Measurements from ENCODE around the gene BMPR1A. TPM values are rescaled to one million over a fixed set of nuclear protein-coding genes. Genes with fewer than 3 reads are reported as not detected.

Gene BMPR1A
- total and polyA plus RNA-seq, 2 experiments from 2014 or later = 14.2 to 82.5 TPM

- ATAC-seq = no peak
- no peak overlapping the region for H3K27ac Mint-ChIP-seq
- Histone ChIP-seq H3K27ac (ENCODE audit: low read depth) (no peak overlapping the region), H3K36me3 (ENCODE audit: insufficient read depth) (no peaks in the 10 kb centered on the region), H3K4me1 (ENCODE audit: insufficient read depth) (no peaks in the 10 kb centered on the region), H2AFZ (no peak overlapping the region), H3F3A (replicated peaks; ENCODE audit: low read depth) (no peaks in the 10 kb centered on the region), H3K27me3 (ENCODE audit: insufficient read depth) (no peaks in the 10 kb centered on the region), H3K4me3 (no peak overlapping the region), H3K4me2 (no peak overlapping the region), H4K20me1 (replicated peaks; ENCODE audit: insufficient read depth) (no peaks in the 10 kb centered on the region), H3K79me2 (replicated peaks; ENCODE audit: insufficient read depth) (no peaks in the 10 kb centered on the region), H3K9me2 (ENCODE audit: insufficient read depth) (peaks cover 4% of the 10 kb centered on the region; the same call in 1 of the 2 replicates)
- no peaks in the 10 kb centered on the region for H3K36me3 Mint-ChIP-seq (ENCODE audit: low read depth)
- no peak for DNase-seq (ENCODE audit: low spot score)
- H3K9me3 Mint-ChIP-seq = no peaks in the 10 kb centered on the region
- no peak overlapping the region for H3K4me3 Mint-ChIP-seq
- H3K4me1 Mint-ChIP-seq = no peaks in the 10 kb centered on the region
- peaks cover 3% of the 10 kb centered on the region for H3K27me3 Mint-ChIP-seq (ENCODE audit: insufficient read depth, low read depth, poor library complexity)
- TF ChIP-seq JUNB (IDR thresholded peaks at IDR 0.05; ENCODE audit: unreplicated experiment) (no peak), NANOG (IDR thresholded peaks at IDR 0.05; ENCODE audit: borderline replicate concordance) (no peak), EZH2phosphoT487 (IDR thresholded peaks at IDR 0.05; ENCODE audit: unreplicated experiment) (no peak), STAT1 (IDR thresholded peaks at IDR 0.05; ENCODE audit: unreplicated experiment) (no peak), EZH2 (IDR thresholded peaks at IDR 0.05; ENCODE audit: low read depth, unreplicated experiment) (no peak), CREB1 (CRISPR knock-in tag; IDR thresholded peaks at IDR 0.05; ENCODE audit: low read depth) (no peak), ZNF114 (CRISPR knock-in tag; IDR thresholded peaks at IDR 0.05) (no peak)
- TF ChIP-seq, protein P1, sequence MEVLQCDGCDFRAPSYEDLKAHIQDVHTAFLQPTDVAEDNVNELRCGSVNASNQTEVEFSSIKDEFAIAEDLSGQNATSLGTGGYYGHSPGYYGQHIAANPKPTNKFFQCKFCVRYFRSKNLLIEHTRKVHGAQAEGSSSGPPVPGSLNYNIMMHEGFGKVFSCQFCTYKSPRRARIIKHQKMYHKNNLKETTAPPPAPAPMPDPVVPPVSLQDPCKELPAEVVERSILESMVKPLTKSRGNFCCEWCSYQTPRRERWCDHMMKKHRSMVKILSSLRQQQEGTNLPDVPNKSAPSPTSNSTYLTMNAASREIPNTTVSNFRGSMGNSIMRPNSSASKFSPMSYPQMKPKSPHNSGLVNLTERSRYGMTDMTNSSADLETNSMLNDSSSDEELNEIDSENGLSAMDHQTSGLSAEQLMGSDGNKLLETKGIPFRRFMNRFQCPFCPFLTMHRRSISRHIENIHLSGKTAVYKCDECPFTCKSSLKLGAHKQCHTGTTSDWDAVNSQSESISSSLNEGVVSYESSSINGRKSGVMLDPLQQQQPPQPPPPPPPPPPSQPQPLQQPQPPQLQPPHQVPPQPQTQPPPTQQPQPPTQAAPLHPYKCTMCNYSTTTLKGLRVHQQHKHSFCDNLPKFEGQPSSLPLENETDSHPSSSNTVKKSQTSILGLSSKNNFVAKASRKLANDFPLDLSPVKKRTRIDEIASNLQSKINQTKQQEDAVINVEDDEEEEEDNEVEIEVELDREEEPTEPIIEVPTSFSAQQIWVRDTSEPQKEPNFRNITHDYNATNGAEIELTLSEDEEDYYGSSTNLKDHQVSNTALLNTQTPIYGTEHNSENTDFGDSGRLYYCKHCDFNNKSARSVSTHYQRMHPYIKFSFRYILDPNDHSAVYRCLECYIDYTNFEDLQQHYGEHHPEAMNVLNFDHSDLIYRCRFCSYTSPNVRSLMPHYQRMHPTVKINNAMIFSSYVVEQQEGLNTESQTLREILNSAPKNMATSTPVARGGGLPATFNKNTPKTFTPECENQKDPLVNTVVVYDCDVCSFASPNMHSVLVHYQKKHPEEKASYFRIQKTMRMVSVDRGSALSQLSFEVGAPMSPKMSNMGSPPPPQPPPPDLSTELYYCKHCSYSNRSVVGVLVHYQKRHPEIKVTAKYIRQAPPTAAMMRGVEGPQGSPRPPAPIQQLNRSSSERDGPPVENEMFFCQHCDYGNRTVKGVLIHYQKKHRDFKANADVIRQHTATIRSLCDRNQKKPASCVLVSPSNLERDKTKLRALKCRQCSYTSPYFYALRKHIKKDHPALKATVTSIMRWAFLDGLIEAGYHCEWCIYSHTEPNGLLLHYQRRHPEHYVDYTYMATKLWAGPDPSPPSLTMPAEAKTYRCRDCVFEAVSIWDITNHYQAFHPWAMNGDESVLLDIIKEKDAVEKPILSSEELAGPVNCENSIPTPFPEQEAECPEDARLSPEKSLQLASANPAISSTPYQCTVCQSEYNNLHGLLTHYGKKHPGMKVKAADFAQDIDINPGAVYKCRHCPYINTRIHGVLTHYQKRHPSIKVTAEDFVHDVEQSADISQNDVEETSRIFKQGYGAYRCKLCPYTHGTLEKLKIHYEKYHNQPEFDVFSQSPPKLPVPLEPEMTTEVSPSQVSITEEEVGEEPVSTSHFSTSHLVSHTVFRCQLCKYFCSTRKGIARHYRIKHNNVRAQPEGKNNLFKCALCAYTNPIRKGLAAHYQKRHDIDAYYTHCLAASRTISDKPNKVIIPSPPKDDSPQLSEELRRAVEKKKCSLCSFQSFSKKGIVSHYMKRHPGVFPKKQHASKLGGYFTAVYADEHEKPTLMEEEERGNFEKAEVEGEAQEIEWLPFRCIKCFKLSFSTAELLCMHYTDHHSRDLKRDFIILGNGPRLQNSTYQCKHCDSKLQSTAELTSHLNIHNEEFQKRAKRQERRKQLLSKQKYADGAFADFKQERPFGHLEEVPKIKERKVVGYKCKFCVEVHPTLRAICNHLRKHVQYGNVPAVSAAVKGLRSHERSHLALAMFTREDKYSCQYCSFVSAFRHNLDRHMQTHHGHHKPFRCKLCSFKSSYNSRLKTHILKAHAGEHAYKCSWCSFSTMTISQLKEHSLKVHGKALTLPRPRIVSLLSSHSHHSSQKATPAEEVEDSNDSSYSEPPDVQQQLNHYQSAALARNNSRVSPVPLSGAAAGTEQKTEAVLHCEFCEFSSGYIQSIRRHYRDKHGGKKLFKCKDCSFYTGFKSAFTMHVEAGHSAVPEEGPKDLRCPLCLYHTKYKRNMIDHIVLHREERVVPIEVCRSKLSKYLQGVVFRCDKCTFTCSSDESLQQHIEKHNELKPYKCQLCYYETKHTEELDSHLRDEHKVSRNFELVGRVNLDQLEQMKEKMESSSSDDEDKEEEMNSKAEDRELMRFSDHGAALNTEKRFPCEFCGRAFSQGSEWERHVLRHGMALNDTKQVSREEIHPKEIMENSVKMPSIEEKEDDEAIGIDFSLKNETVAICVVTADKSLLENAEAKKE (CRISPR knock-in tag; IDR thresholded peaks at IDR 0.05) = no peak
- TF ChIP-seq, protein P2, sequence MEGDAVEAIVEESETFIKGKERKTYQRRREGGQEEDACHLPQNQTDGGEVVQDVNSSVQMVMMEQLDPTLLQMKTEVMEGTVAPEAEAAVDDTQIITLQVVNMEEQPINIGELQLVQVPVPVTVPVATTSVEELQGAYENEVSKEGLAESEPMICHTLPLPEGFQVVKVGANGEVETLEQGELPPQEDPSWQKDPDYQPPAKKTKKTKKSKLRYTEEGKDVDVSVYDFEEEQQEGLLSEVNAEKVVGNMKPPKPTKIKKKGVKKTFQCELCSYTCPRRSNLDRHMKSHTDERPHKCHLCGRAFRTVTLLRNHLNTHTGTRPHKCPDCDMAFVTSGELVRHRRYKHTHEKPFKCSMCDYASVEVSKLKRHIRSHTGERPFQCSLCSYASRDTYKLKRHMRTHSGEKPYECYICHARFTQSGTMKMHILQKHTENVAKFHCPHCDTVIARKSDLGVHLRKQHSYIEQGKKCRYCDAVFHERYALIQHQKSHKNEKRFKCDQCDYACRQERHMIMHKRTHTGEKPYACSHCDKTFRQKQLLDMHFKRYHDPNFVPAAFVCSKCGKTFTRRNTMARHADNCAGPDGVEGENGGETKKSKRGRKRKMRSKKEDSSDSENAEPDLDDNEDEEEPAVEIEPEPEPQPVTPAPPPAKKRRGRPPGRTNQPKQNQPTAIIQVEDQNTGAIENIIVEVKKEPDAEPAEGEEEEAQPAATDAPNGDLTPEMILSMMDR (conservative IDR thresholded peaks at IDR 0.05; ENCODE audit: low read depth in 2 of 2) = no peak
- TF ChIP-seq, protein P3, sequence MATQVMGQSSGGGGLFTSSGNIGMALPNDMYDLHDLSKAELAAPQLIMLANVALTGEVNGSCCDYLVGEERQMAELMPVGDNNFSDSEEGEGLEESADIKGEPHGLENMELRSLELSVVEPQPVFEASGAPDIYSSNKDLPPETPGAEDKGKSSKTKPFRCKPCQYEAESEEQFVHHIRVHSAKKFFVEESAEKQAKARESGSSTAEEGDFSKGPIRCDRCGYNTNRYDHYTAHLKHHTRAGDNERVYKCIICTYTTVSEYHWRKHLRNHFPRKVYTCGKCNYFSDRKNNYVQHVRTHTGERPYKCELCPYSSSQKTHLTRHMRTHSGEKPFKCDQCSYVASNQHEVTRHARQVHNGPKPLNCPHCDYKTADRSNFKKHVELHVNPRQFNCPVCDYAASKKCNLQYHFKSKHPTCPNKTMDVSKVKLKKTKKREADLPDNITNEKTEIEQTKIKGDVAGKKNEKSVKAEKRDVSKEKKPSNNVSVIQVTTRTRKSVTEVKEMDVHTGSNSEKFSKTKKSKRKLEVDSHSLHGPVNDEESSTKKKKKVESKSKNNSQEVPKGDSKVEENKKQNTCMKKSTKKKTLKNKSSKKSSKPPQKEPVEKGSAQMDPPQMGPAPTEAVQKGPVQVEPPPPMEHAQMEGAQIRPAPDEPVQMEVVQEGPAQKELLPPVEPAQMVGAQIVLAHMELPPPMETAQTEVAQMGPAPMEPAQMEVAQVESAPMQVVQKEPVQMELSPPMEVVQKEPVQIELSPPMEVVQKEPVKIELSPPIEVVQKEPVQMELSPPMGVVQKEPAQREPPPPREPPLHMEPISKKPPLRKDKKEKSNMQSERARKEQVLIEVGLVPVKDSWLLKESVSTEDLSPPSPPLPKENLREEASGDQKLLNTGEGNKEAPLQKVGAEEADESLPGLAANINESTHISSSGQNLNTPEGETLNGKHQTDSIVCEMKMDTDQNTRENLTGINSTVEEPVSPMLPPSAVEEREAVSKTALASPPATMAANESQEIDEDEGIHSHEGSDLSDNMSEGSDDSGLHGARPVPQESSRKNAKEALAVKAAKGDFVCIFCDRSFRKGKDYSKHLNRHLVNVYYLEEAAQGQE (IDR thresholded peaks at IDR 0.05; ENCODE audit: unreplicated experiment) = no peak
- TF ChIP-seq, protein P4, sequence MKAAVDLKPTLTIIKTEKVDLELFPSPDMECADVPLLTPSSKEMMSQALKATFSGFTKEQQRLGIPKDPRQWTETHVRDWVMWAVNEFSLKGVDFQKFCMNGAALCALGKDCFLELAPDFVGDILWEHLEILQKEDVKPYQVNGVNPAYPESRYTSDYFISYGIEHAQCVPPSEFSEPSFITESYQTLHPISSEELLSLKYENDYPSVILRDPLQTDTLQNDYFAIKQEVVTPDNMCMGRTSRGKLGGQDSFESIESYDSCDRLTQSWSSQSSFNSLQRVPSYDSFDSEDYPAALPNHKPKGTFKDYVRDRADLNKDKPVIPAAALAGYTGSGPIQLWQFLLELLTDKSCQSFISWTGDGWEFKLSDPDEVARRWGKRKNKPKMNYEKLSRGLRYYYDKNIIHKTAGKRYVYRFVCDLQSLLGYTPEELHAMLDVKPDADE (IDR thresholded peaks at IDR 0.05) = no peak
Observed at GRCh38 chr10:86727470-86727869, 28.9 kb upstream of the BMPR1A start.
